ENCODE measurements around the gene MYT1.

Gene MYT1

GRCh38 chr20:64139199-64140060 is 24.8 kb upstream of the MYT1 start:
- no peak for DNase-seq (ENCODE audit: extremely low read depth in 1 of 2, low read depth in 1 of 2)

- no peak for DNase-seq (ENCODE audit: extremely low read depth in 1 of 2, low read depth in 1 of 2)
Measured at GRCh38 chr20:64140061-64140931, 24.0 kb upstream of the MYT1 start.

DNA sequence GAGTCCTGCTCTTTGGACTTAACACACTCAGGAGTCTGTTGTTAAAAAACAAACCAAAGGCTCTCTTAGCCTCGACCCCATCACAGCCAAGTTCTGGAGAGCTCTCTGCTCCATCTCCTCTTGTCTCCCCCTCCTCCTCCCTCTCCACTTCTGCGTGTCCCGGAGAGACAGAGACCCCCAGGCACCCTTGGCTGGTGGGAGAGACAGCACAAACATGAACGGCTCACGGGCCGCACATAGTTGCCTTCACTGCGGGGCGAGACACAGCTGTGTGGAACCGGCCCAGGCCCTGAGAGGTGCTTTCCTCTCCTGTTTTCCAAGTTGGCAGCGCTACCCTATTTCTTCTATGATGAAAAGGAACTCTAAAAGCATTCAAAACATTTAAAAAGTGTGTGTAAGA is 23.3 kb upstream of the MYT1 start:
- no peak for DNase-seq (ENCODE audit: extremely low read depth in 1 of 2, low read depth in 1 of 2)

GRCh38 chr20:64142590-64142989 is 21.7 kb upstream of the MYT1 start:
- no peak for DNase-seq (ENCODE audit: extremely low read depth in 1 of 2, low read depth in 1 of 2)

- DNase-seq (ENCODE audit: extremely low read depth in 1 of 2, low read depth in 1 of 2) = no peak
Measured at GRCh38 chr20:64143018-64143801, 21.0 kb upstream of the MYT1 start.

DNA sequence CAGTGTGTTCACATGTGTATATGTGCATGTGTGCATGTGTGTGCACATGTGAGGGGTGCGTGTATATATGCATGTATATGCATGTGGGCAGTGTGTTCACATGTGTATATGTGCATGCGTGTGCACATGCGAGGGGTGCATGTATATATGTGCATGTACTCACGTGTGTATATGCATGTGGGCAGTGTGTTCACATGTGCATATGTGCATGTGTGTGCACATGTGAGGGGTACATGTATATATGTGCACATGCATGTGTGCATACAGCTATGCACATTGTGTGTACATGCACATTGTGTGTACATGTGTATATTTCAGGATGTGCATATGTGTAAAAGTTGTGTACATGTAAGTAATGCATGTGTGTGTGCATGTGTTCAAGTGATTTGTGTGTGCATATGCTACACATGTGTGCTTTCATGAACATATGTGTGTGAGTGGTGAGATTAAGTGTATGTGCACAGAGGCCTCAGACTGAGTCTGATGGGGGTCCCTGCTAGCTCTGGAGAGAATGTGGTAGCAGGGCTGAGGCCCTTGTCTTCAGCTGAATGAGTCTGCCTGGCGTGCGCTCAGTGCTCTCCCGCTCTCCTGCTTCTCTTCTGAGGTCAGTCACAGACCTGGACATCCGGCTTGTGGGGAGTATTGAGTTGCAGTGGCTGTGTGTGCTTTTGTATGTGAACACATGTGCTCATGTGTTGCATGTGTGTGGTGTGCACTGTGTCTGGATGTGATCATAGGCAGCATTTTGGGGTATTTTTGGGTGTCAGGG is 19.9 kb upstream of the MYT1 start:
- no peak for DNase-seq (ENCODE audit: extremely low read depth in 1 of 2, low read depth in 1 of 2)

DNA sequence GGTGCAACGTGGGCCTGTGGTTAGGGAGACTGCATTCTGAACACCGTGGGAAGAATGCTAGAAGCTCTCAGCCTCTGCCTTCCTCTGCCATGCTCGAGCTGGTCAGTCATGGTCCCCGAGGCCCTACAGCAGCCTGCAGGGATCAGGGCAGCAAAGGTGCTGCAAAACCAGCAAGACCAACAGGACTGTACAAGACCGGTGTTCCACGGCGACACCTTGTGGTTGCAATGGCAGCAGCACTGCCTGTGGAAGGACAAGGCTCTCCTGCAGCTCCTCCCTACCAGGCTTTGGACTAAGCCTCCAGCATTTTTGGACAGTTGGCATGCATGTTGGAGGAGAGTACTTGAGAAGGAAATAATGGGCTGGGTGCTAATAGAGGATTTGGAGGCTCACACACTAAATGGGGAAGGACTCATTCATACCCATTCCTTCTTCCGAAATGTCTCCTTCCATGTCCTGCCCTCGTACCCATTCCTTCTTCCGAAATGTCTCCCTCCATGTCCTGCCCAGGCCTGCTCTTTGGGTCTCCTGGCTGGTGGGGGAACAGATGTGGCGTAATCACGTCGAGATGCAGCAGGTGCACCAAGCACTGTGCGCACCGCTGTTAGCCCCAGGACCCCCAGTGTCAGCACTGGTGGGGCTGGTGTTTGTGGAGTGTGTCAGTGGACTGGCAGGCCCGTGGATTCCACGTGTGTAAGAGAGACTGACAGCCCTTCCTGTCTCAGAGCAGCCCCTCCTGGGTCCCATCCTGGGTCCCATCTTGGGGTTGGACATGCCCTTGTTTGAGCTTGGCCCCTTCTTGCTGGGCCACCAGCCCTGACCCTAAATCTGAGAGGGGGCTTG is 18.6 kb upstream of the MYT1 start:
- DNase-seq (ENCODE audit: extremely low read depth in 1 of 2, low read depth in 1 of 2) = no peak

DNA sequence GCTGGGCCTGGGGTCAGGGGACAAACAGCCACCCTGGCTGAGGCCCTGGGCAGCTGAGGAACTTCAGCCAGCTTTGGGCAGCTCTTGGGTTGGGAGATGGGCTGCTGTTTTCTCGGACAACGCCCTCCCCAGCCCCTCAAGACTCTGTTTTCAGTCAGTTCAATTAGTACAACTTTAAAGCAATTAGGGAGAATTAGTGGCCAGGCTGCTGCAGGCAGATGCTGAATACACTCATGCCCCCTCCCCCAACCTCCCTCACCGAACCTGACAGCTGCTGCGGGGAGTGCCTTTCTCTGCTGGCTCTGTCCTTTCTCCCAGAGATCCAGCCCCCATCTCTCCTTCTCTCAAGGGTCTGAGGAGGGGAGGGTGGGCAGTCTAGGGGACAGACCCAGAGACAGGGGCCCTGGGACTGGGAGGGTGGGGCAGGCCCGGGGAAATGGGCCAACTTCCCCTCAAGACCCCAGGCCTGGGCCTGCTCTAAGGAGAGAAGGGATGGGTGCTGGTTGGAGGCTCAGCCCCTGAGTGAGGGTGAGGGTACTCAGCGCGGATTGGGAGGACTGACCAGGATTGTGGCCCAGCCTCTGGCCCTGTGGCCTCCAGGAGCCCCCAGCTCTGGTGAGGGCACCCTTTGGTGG is 17.8 kb upstream of the MYT1 start:
- no peak for DNase-seq (ENCODE audit: extremely low read depth in 1 of 2, low read depth in 1 of 2)

- DNase-seq (ENCODE audit: extremely low read depth in 1 of 2, low read depth in 1 of 2) = no peak
Measured at GRCh38 chr20:64146936-64147477, 17.2 kb upstream of the MYT1 start.

- no peak for DNase-seq (ENCODE audit: extremely low read depth in 1 of 2, low read depth in 1 of 2)
Measured at GRCh38 chr20:64148581-64148980, 15.7 kb upstream of the MYT1 start.

DNA sequence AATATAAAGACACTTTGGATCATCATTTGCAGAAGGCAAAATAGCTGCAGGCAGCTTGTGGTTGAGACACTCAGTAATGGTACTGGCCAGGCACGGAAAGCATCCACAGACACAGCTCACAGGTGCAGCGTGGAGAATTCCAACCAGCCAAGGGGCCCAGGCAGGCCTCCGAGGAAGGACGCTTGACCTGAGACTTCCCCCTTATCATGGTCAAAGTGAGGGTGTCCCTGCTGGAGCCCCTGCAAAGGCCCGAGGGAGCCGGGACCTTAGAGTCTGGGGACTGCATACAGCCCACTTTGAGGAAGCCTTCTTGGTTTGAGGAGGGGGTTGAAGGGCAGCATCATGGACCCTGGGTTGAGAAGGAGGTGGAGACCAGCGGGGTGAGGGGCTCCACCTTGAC is 15.1 kb upstream of the MYT1 start:
- no peak for DNase-seq (ENCODE audit: extremely low read depth in 1 of 2, low read depth in 1 of 2)

- no peak for DNase-seq (ENCODE audit: extremely low read depth in 1 of 2, low read depth in 1 of 2)
Measured at GRCh38 chr20:64149809-64150560, 14.3 kb upstream of the MYT1 start.

DNA sequence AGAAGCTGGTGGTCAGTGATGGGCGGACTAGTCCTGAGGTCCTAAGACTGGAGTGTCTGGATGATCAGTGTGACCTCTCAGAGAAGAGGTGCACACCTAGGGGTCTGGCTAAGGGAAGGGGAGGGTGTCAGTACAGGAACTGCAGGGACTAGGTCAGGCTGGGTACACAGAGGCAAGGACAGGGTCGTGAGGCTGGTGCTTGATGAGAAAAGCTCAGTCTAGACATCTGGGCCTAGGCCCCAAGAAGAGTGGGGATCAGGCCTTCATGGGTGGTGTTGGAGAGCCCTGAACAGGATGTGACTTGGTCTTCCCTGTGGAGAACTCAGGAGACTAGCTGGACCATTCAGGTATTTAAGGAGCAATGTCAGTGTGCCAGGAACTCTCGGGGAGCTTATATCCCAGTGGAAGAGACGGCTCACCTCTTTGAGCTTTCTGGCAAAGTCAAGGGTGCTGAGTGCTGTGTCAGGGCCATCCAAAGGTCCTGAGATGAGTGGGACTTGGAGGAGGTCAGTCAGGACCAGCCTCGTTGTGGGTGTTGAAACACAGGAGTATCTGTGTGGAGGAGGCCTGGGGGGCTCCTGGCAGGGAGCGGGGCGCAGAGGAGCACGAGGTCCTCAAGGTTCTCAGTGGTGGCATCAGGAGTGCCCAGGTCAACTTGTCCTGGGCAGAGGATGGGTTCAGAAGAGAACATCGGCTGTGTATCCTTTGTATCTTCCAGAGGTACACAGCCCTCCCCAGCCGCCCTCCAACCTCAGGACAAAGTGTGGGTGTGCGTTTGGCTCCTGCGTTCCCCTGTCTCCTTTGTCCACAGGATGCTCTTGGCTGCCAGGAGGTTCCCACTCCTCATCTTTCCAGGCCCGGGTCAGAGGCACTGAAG is 13.3 kb upstream of the MYT1 start:
- no peak for DNase-seq (ENCODE audit: extremely low read depth in 1 of 2, low read depth in 1 of 2)

- no peak for DNase-seq (ENCODE audit: extremely low read depth in 1 of 2, low read depth in 1 of 2)
Measured at GRCh38 chr20:64151633-64152530, 12.4 kb upstream of the MYT1 start.

DNA sequence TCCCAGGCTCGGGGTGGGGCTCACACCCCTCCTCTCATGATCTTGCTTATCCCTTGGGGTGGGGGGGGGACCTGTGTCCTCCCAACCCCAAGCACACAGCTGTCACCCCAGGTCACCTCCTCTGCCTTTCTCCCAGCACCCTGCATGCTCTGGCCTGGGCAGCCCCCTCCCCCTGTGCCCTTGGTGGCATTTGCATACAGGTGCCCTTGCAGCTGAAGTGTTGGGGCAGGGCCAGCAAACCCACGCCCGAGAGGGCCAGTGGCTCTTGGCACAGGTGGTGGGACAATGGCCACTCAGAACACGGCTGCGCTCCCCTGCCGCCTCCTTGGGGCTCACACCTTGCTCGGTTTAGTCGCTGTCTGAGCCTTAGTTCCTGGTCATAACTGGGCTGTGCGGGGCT is 11.3 kb upstream of the MYT1 start:
- DNase-seq (ENCODE audit: extremely low read depth in 1 of 2, low read depth in 1 of 2) = no peak

GRCh38 chr20:64153410-64153809 is 10.8 kb upstream of the MYT1 start:
- DNase-seq (ENCODE audit: extremely low read depth in 1 of 2, low read depth in 1 of 2) = no peak

Measured in stimulated activated CD8-positive, alpha-beta memory T cell treated with anti-CD3 and anti-CD28 coated beads, Interleukin-7, amount 100 ng/mL, for 48 hours (primary cell).